GM10847 (cell line): ENCODE measurements around the gene ZNF692.

Source experiments
- POLR2A ChIP-seq: IDR thresholded peaks from 2 replicates; pipeline ENCODE4 v1.6.1; 2011; ENCODE audit not compliant: insufficient read length; ENCODE audit errors: extremely low read depth

Gene ZNF692

DNA sequence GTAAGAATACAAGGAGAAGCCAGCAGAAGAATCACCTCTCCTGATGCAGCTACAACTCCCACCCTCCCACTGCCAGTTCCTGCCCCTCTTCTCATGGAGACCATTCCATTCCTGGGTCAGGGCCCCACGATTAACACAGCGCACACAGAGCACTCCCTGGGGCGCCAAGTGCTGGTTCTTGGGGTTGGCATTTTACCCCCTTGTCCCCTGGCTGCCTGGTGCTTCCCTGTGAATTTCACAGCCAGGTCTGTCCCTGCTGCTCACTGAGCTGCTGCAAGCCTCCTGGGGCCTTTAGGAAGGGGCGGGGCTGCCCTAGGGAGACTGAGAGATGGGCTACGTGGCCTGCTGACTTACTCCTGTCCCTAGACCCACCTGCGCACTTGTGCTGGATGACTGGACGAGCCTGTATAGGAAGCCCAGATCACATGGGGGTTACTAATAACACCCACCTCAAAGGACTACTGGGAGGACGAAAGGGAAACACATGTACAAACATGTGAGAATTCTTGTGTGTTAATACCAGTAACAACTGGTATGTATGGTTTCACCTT is 16.0 kb downstream of the ZNF692 start:
- TF ChIP-seq POLR2A: no peak

DNA sequence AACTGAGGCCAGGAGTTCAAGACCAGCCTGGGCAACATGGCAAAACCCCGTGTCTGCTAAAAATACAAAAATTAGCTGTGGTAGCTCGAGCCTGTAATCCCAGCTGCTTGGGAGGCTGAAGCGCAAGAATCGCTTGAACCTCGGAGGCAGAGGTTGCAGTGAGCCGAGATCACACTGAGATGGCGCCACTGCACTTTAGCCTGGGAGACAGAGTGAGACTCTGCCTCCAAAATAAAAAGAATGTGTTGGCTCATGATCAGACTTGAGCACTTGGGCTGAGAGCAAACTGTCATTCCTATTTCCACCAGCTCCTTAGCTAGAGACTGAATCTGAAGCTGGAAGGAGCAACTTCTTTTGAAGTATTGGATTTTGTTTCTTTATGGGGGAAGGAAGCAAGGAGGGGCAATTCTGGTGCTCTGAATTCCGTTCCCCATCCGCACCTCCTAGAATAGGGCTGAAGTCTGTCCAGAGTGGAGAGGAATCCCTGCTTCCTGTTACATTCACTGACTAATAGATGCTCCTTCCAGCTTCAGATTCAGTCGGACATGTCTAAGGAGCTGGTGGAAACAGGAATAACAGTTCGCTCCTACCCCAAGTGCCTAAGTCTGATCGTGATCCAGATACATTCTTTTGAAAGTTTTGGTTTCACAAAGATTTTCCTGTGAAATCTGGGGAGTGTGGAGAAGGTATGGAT is 17.0 kb downstream of the ZNF692 start:
- no peak for TF ChIP-seq POLR2A

DNA sequence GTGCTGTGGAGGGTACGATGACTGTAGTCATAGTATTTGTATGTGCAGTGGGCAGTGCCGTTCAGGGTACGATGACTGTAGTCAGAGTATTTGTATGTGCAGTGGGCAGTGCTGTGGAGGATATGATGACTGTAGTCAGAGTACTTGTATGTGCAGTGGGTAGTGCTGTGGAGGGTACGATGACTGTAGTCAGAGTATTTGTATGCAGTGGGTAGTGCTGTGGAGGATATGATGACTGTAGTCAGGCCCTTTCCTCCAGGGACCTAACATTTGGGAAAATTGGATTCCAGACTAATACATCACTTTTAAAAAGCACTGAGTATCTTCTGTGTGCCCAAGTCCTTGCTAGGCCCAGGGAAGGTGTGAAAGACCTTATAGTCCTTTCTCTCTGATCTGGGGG is 17.9 kb downstream of the ZNF692 start:
- TF ChIP-seq POLR2A: no peak

DNA sequence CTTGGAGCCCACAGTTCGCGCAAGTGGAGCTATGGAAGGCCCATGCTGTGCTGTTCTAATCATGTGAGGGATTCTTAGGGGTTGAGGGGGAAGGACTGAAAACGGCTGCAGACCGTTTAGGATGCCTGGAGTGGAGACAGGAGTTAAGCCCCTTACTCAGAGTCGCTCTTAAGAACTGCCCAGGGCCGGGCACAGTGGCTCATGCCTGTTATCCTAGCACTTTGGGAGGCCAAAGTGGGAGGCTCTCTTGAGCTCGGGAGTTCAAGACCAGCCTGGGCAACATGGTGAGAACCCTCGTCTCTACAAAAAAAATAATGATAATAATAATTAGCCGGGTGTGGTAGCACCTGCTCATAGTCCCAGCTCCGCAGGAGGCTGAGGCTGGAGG is 19.7 kb downstream of the ZNF692 start:
- no peak for TF ChIP-seq POLR2A

DNA sequence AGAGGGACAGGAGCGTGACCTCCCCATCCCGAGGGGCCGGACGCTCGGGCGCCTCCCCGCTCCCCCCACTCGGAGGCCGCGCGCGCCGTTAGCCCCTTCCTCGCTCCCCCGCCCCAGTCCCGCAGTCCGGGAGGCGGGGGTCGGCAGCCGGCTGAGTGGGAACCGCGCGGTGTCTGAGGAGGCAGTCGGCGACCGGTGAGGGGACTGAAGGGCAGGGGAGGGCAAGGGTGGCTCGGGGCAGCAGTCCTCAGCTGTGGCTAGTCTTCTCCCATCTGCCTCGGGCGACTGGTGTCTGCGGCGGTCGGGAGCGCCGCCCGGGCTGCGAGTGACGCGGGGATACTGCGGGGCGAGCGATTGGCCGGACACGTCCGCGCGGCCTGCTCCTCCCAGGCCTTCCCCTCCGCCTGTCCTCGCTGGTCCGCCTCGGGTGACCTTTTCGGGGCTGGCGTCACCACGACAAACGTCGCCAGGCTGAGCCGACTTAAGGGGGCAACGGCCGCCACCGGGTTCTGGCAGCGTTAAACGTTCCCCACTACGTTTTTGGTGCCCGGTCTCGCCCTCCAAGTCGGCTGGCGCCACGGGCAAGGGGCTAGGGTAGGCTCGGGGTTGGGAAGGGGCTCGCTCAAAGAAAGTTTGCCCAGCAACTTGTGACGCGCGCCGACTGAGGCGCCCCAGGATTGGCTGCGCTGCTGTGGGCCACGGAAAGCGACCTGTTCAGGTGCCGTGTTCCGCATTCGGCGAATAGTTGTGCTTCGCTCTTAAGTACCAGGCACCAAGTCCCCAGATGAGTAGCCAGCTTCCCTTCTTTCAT is 20.3 kb downstream of the ZNF692 start:
- peak; percentile 64 for TF ChIP-seq POLR2A

DNA sequence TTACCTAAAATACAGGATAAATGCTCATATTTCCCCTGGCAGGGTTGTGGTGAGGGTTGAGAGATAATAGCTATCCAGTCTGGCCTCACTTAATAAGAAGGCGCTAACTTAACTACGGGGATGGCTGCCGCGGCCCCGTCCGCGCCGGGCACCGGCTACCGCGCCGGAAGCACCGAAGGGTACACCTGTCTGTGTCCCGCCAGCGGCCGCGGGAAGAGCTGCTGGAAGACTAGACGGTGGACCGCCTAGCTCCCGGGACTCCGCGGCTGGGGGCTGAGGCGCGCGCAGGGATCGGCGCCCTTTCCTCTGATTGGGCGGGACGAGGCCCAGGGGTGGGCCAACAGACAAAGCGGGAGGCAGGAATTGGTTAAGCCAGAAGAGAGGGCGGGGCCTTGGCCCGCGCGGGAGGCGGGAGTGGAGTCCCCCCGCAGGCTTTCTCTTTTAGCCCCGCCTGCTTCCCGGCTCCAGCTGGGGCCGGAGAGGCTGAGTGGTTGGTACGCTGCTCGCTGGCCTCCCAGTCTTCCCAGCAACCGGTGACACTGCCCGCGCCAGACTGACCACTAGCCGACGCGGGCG is 21.0 kb downstream of the ZNF692 start, which contains the start of gene ZNF672:
TSS of gene ZNF672 (plus strand) at position 444 of the 576 bp plus-strand sequence. CDS start 9,051 bp downstream, outside the sequence.
- TF ChIP-seq POLR2A: peak; percentile 70

DNA sequence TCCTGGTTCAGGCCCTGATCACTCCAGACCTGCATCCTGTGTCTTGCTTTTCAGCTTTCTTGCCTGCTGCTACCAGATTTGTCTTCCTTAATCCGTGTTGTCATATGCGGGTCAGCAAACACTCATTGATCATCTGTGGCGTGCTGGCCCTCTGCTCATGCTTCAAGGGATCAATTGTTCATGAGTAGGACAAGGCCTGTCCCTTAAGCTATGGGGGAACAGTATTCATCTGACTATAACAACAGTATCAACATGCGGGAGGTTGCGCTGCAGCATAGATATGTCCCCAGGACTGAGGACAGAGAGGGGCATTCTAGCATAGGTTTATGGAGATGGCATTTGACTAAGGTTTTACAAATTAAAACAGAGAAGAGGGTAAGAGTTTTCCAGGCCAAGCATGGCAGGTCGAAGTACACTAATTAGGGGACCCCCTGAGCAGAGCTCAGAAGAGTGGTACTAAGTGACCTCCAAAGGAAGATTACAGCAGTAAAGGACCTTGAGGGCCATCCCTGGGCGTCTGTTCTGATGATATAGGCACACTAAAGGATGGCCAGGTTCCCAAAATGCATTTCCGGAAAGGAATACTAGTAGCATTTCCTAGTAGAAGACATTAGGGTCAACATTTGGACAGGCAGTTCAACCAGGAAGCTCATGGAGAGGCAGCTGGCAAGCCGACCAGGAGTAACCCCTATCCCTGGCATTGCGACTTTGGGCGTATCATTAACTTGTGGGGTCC is 21.7 kb downstream of the ZNF692 start:
- no peak for TF ChIP-seq POLR2A

DNA sequence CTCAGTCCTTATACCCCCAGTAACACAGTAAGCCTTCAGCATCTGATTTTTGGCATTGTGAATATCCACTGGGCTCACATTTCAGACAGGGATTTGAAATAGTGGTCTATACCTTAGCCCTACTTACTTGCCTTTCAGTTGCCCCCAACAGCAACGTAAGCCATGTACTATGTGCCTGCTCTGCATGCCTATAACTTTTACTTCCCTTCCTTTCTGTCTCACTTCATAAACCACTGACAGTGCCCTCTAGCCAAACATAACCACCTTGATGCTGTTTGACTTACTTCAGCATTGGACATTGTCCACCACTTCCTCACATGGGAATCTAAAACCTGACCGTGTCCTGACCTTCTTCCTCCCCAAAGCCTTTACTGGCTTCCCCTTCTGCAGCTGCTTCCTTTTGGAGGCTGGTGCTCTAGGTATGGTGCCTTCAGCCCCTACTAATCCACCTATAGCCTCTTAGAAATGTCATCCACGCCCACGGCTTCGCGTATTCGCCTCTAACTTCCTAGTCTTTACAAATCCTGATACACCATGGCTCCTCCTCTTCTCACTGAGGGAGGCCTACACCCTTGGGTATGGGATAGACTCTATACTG is 24.4 kb downstream of the ZNF692 start:
- TF ChIP-seq POLR2A: no peak

DNA sequence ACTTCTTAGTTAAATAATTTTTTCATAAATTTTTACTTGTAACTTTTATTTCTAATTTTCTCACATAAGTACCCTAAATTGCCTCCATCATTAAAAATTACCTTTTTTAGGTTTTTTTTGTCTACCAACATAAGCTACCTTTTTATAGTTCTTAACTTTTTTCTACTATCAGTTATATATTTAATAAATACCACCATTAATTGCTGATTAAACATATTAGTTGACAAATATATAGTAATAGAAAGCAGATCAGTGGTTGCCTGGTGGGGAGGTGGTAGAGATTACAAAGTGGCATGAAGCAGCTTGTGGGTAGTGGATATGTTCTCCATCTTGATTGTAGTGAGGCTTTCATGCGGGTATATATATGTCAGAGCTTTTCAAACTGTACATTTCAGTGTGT is 27.0 kb downstream of the ZNF692 start:
- TF ChIP-seq POLR2A: no peak

DNA sequence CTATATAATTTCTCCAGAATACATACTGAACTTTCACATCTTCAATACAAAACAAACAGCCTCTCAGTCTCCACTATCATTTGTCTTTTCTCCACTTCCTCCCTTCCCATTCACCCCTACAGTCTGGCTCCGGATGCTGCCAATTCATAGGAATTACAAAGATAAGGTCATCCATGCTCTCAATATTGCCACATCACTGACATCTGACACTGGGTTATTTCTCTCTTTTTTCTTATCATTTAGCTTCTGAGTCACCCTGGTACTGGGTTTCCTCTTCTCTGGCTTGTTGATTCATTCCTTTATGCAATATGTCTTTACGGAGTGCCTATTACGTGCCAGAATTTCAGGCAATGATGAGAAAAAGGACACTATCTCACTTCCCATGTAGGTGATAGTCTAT is 30.0 kb downstream of the ZNF692 start:
- TF ChIP-seq POLR2A: no peak

DNA sequence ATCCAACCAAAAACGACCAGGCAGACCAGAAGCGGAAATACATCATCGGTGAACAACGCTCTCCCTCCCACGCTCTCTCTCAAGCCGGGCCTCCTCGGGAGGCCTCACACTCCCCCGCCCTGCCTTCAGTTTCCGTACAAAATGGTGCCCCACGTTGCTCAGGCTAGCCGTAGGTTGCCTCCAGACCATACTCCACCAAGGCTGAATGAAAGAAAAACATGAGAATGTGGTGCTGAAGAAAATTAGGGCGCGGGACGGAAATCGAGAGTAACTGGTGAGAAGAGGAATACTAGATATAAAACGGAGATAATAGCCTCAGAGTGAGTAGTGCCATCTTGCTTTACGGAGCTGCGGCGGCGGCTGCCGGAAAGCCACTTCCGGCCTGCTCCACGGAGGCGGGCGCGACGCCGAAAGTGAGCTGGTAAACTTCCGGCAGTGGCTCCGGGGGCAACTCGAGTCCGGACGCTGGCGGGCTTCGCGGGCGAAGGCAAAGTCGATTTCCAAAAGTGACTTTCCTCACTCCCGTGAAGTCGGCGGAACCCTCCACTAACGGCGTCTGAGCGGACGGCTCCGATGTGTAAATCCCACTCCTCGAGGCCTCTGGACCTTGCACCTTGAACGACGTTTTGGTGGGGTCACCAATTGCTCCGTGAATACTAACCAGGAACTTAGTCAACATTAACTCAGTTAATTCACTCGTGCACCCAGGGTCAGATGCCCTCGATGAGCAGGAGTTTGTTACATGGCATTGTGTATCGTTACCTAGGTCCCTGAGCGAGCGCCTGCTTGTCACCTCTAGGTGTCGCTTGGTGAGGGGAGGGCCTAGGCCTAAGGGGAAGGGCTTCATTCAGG is 32.8 kb downstream of the ZNF692 start, which contains the start of gene SH3BP5L:
TSS of gene SH3BP5L (minus strand) at position 7 of the 852 bp plus-strand sequence. CDS start 980 bp downstream, outside the sequence.
- peak; percentile 78 for TF ChIP-seq POLR2A

DNA sequence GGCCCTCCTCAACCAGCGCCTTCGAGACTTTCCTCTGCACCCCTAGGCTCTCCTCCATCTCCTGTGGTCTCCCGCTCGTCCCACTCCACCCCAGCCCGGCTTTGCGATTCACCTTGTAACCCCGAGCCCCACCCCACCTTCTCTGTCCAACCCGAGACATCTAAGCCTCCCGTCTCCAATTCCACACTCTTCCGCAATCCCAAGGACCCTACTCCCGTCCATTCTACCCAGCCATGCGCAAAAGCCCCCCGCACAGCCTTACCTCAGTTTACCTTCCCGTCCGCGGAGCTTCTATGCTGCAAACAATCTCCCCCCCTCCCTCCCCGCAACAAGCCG is 33.3 kb downstream of the ZNF692 start:
- no peak for TF ChIP-seq POLR2A

DNA sequence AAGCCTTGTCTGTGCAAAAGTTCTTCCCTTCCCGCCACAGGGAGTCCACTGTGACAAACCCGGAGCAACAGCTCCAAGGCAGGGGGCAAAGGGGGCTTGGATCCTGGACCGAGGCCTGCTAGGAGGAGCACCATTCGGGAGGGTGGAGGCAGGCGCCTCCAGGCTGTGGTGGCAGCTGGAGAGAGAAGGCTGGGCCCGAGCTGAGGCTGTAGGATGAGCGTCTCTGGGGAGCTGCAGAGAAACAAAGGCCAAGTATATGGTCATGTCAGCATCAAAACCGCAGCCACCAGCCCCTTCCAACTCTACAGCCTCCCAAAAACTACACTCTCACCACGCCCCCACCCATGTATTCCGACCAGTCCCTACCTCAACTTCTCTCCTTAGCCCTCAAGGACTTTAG is 33.7 kb downstream of the ZNF692 start:
- no peak for TF ChIP-seq POLR2A

DNA sequence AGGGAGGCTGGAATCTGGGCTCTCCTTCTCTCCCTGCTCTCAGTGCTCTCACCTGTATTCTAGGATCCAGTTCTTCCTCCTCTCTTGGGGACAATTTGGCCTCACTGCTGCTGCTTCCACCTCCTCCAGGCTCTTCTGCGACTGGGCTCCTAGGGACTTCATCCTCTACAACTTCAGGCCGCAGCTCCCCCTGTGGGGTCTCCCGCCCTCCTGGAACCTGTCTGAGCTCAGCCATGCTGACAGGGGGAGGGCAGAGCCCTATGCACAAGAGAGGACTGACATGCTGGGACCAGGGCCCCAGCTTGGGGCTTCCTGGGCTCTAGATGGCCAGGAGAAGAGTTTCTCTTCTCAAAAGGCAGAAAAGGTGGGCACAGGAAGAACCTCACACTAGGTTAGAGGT is 34.2 kb downstream of the ZNF692 start:
- no peak for TF ChIP-seq POLR2A
